T-helper 1 cell treated with Interleukin-12 subunit alpha and Interleukin-12 subunit beta and Interleukin-4 antibody, amounts not matched to agents 30 ng/mL and 1 ng/mL, for 36 hours (primary cell): Measurements from ENCODE around the gene NCAM2. TPM values are rescaled to one million over a fixed set of nuclear protein-coding genes. Genes with fewer than 3 reads are reported as not detected.
"Not testable (repeated sequence)": the region's sequence is repeated elsewhere in the genome, so short reads cannot be mapped to it uniquely, and the experiment has no call there.

Experiments used
- intact Hi-C: fragments of 100-400 bp; cut with micrococcal nuclease; formaldehyde crosslinking; loops from one replicate; pipeline ENCODE4 v1.15.1; 2024
- total RNA-seq: library from RNA; stranded (reverse); gene quantifications from 2 replicates; pipeline ENCODE4 v1.2.3, GENCODE V29; 2022

NCAM2 gene
- total RNA-seq, 1 donor from 2014 or later, result not detected

GRCh38 chr21:21102896-21103295 lies 104.7 kb downstream of the NCAM2 start:
- intact Hi-C loops, result no loop called here

- intact Hi-C loops, result no loop called here
These were observed 105.5 kb downstream of the NCAM2 start for GRCh38 chr21:21103692-21104091.

DNA sequence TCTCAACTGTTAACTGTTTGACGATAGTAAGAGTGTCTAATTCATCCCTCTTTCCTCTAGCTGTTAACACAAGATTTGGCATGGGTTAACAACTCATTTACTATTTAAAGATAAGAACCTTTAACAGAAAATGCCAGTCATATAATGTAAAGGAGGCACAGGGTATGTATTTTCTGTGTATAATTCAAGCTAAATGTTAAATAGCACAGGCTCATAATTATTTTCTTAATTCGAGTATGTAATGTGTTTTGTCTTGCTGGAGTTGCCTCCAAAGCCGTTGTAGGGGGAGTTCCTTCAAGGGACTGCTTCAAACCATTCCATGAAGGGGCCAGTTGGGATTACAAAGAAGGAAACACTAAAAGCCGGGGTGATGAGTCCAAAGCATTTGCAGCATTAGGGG lies 111.5 kb downstream of the NCAM2 start:
- intact Hi-C loops, result no loop called here

GRCh38 chr21:21111309-21111920 lies 113.2 kb downstream of the NCAM2 start:
- intact Hi-C loops, result no loop called here

DNA sequence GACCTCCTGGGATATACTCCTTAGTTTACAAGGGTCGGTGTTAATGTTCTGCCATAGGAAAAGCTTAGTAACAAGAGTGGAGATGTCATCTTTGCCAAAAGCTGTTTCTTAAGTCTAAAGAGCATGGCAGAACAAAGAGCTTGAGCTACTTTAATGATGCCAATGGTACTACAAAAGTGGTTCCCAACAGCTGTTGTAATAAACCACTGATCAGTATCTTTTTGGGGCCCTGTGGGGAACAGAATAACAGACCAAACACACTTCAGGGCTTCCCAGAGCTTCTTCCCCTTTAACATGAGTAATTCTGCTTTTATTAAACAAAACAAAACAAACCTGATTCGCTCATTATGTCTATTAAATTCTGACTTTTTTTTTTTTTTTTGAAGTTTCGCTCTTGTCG lies 116.3 kb downstream of the NCAM2 start:
- intact Hi-C loops, result no loop called here

GRCh38 chr21:21119091-21119490 lies 120.9 kb downstream of the NCAM2 start:
- intact Hi-C loops, result no loop called here

- intact Hi-C loops, result no loop called here
These were observed 124.5 kb downstream of the NCAM2 start for GRCh38 chr21:21122680-21123079.

- intact Hi-C loops, result no loop called here
These were observed 134.2 kb downstream of the NCAM2 start for GRCh38 chr21:21132390-21132789.

- intact Hi-C loops, result no loop called here
These were observed 139.8 kb downstream of the NCAM2 start for GRCh38 chr21:21137986-21138385.

- intact Hi-C loops, result no loop called here
These were observed 148.6 kb downstream of the NCAM2 start for GRCh38 chr21:21146587-21147373.

DNA sequence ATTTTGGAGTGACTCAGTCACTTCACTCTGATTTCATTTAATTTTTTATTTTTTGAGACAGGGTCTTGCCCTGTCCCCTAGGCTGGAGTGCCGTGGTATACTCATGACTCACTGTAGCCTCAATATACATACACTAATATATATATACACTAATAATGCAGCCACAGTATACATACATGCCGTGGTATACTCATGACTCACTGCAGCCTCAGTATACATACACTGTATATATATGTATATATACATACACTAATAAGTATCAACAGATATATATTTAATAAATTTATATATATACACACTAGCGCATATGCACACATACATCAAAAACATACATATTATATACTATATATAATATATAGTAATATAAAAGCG lies 149.2 kb downstream of the NCAM2 start:
- intact Hi-C loops, result no loop called here

GRCh38 chr21:21148009-21148408 lies 149.8 kb downstream of the NCAM2 start:
- intact Hi-C loops, result no loop called here

DNA sequence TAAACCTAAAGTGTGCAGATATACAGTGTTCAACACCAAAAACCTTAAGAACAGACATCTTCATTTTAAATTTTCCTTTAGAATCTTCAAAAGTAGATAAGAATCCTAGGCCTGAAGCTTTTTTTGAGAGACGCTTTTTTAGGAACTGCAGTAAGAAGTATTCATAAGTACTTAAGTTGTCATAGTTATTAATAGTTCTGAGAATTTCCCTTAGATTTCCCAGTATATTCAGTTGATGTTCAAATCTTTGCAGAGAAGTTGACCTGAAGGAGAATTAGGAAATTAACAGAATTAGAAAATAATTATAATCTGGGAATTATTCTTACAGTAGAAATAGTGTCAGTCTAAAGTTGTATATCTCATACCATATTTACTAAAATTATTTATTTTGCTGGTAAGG lies 150.3 kb downstream of the NCAM2 start:
- intact Hi-C loops, result no loop called here

DNA sequence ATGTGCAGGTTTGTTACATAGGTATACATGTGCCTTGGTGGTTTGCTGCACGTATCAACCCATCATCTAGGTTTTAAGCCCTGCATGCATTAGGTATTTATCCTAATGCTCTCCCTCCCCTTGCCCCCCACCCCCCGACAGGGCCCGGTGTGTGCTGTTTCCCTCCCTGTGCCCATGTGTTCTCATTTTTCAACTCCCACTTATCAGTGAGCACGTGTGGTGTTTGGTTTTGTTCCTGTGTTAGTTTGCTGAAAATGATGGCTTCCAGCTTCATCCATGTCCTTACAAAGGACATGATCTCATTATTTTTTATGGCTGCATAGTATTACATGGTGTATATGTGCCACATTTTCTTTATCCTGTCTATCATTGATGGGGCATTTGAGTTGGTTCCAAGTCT lies 151.2 kb downstream of the NCAM2 start:
- intact Hi-C loops, result not testable (repeated sequence)

GRCh38 chr21:21151231-21151630 lies 153.0 kb downstream of the NCAM2 start:
- intact Hi-C loops, result no loop called here

DNA sequence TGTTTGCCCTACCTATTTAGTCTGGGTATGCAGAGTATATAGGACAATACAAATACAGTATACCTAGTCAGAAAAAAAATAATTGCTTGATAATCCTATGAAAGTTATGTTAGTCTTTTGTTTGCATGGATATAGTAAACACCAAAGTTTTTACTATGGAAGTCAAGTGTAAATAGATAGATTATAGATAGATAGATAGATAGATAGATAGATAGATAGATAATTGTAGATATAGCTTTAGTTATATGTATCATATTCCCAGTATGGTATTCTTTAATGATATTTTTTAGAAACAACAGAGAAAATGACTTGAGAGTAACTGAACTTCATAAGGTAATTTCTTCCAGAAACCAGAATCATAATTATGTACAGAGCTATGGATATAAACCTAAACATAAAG lies 158.2 kb downstream of the NCAM2 start:
- intact Hi-C loops, result no loop called here

DNA sequence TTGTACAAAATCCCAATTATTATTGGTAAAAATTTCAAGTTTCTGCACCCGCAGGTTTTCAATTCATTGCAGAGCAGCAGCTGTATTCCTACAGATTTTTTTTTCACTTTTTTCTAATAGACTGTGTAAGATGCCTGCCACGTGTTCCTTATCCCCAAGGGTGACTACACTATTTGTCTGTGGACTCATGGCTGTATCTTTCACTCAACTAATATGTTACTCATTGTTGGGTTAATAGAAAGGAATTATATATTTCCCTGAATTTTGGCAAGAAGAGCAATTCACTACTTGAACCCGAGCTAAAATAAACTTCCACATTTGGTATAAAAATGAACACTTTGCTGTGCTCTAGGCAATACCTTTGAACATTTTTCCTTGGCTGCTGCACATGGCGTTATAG lies 158.7 kb downstream of the NCAM2 start:
- intact Hi-C loops, result no loop called here

GRCh38 chr21:21158376-21158918 lies 160.2 kb downstream of the NCAM2 start:
- intact Hi-C loops, result no loop called here

GRCh38 chr21:21159253-21159899 lies 161.2 kb downstream of the NCAM2 start:
- intact Hi-C loops, result no loop called here

DNA sequence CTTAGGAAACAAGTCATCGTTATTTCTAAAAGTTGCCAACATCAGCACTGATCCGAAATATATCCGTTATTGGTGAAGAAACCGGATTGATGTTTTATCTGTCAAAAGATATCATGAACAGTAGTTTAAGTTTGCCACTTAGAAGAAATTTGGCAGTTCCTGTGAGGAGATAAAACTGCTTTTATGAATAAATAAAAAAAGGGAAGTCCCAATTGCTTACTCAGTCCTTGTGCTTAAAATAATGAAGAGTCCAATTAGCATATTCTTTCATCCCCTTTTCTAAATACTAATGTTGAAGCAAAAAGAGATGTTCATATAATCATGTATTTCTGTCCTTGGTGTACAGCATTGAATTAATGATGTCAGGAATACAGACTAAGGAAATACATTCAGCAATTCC lies 164.6 kb downstream of the NCAM2 start:
- intact Hi-C loops, result loop anchor here (1.0 to 5.0 kb wide), 2 partner anchors 163 to 525 kb away; no protein-coding TSS in a partner anchor

DNA sequence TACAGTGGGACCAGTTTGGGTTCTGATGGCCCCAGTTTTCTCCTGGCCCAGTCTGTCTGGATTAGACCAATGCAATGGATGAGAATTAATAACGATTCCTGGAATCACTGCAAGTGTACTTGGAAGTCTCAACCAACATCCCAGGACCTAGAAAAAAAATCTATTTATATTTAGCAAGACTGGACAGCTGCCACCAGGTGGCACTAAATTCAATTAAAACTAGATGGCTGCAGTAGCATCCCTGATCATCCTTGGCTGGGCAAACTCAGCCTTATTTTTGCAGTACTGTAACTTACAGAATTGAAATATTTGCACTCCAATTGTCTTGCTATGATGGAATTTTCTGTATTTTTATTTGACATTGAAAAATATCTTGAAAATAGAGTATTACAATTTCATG lies 165.7 kb downstream of the NCAM2 start:
- intact Hi-C loops, result loop anchor here (1.0 to 5.0 kb wide), 5 partner anchors 165 to 1628 kb away; no protein-coding TSS in a partner anchor

DNA sequence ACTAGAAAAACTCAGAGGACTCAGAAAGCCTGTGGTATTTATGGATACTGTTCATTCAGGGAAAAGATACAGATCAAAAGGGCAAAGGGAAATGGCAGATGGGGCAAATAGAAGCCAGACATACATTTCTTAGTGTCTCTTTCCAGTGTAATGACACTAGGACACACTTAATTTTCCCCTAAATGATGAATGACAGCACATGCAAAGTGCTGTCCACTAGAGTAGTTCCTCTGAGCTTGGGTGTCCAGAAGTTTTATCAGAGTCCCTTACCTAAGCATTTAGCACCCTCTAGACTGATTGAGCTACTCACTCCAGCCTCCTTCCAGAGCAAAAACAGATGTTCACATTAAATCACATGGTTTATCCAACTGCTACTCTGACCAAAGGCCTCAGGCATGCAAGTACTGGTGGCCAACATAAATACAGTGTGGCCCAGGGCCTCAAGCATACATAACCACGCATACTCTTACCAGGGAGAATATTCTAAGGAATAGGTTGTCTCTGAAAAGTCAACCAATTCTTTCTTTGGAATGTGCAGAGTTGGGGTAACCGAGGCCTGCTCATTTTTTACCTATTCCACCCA lies 166.9 kb downstream of the NCAM2 start:
- intact Hi-C loops, result no loop called here
